Heart left ventricle (tissue), 16 donors: Measurements from ENCODE around the gene ERC1. TPM values are rescaled to one million over a fixed set of nuclear protein-coding genes. Genes with fewer than 3 reads are reported as not detected.
A peak's percentile ranks its signal among the peaks of the same experiment; 100 is the strongest.

Experiments used
- ATAC-seq, 4 donors: fragments of 200-7000 bp; cut with Tn5 transposase; one replicate each; pipeline ENCODE4 v1.9.1; 2020 to 2022; ENCODE audit warnings: moderate library complexity in 4 of 4, mild to moderate bottlenecking in 3 of 4, moderate number of reproducible peaks in 1 of 4
- DNase-seq, 5 donors: peaks; one replicate each; pipeline ENCODE4 v3.0.0-alpha.2; 2020
- H3K27ac ChIP-seq, 12 donors: fragments of 200-600 bp; sonication (generic) in 4 of 12; one replicate each; pipeline versions ENCODE4 v1.5.0 to v1.8.0; 2016 to 2022; ENCODE audit warnings: mild to moderate bottlenecking in 2 of 12
- H3K27me3 ChIP-seq, 9 donors: fragments of 200-600 bp; sonication (generic) in 2 of 9; one replicate each; pipeline versions ENCODE4 v1.5.1 to v1.8.0; 2016 to 2022; ENCODE audit warnings: mild to moderate bottlenecking in 3 of 9
- H3K36me3 ChIP-seq, 9 donors: fragments of 200-600 bp; sonication (generic) in 2 of 9; one replicate each; pipeline versions ENCODE4 v1.5.0 to v1.8.0; 2018 to 2022; ENCODE audit warnings: mild to moderate bottlenecking in 2 of 9
- H3K4me1 ChIP-seq, 12 donors: fragments of 200-600 bp; sonication (generic) in 4 of 12; one replicate each; pipeline versions ENCODE4 v1.5.0 to v1.8.0; 2016 to 2022; ENCODE audit warnings: mild to moderate bottlenecking in 3 of 12
- H3K4me3 ChIP-seq, 12 donors: fragments of 200-600 bp; sonication (generic) in 4 of 12; one replicate each; pipeline versions ENCODE4 v1.5.0 to v1.8.0; 2017 to 2022; ENCODE audit warnings: mild to moderate bottlenecking in 9 of 12, moderate library complexity in 4 of 12
- H3K9me3 ChIP-seq, 12 donors: fragments of 200-600 bp; sonication (generic) in 4 of 12; one replicate each; pipeline versions ENCODE4 v1.5.0 to v1.8.0; 2016 to 2022; ENCODE audit warnings: mild to moderate bottlenecking in 1 of 12
- CTCF ChIP-seq, 12 donors: fragments of 200-600 bp; sonication (generic) in 4 of 12; IDR thresholded peaks; one replicate each; pipeline versions ENCODE4 v1.5.0 to v1.8.0; 2018 to 2022; ENCODE audit warnings: antibody characterized with exemption in 12 of 12, mild to moderate bottlenecking in 5 of 12
- POLR2A ChIP-seq, 2 donors: fragments of 450-650 bp; IDR thresholded peaks; one replicate each; pipeline ENCODE4 v1.6.1; 2017; ENCODE audit warnings: antibody characterized with exemption in 2 of 2, mild to moderate bottlenecking in 2 of 2, moderate library complexity in 2 of 2
- WGBS, 4 donors: extraction: QIAGEN DNeasy Blood & Tissue Kit in 2 of 4; methylation state at CpG; one replicate each; pipeline versions ENCODE4 v1.1.5 to v1.1.7; 2013 to 2018; 5-methylcytosine and 5-hydroxymethylcytosine counted together
- intact Hi-C, 10 donors: fragments of 100-400 bp; cut with DNase I; formaldehyde crosslinking; loops; one replicate each; pipeline versions ENCODE4 v1.11.1 to v1.14.2; 2022
- polyA plus RNA-seq, 2 donors: library from polyadenylated mRNA; stranded (reverse); fragments of 200-250 nt; gene quantifications; one replicate each; pipeline ENCODE4 v1.2.3, GENCODE V29; 2013
- total RNA-seq, 9 donors: library from RNA; depleted of rRNA in 2 of 9; stranded (reverse); fragments of >200 nt in 2 of 9; fragmentation: NEBNext Ultra II Directional in 3 of 9; extraction: Animal tissue kit (Norgen Biotek cat#: 25700) in 3 of 9; gene quantifications; one replicate each; pipeline versions ENCODE4 v1.1.0 to v1.2.4, GENCODE V29; 2016 to 2023
- donor health status: ischemic (EF 13 %, LVEDD 7.1; RV severe dilation, severe dysfunction).
- donor health status: healthy with polysubstance abuse.
- donor health status: DM: no; HTN: yes; CAD: no.
- donor health status: DM: no; HTN: no; CAD: no.
- donor health status: ischemic (EF 25% LVEDD 6.9; RV normal size, moderate dysfunction).
- donor health status: ischemic (EF 25% LVEDD 5.7; RV mildly dilated, moderate dysfunction).
- donor health status: healthy.
- donor health status: DM: yes; HTN: yes; CAD: no.
- donor health status: ischemic (EF 35%, LVEDD 5.7; RV mildly dilated, moderate dysfunction).
- donor health status: nonischemic (EF 11% LVEDD 7.7; RV severe dilation, severe dysfunction).
- donor health status: DM: yes; HTN: yes; CAD: no.
- donor health status: PGD.
- donor health status: ischemic (EF 29% LVEDD 5.4; RV normal size, mild dysfunction).
- donor health status: nonischemic (EF 23%, LVEDD 6.1; RV moderate dilation, normal function).

ERC1 gene
- total and polyA plus RNA-seq, 11 donors, result 13.5 to 84.0 (median 47.9) TPM

GRCh38 chr12:1360441-1361210 lies 369.6 kb downstream of the ERC1 start:
- TF ChIP-seq CTCF (IDR thresholded peaks at IDR 0.05) (no peak), POLR2A (IDR thresholded peaks at IDR 0.05) (no peak)
- no peaks in the 10 kb centered on the region for H3K27me3 ChIP-seq
- ATAC-seq (no peak), DNase-seq (no peak)
- intact Hi-C loops, result no loop called here
- H3K36me3 ChIP-seq, result no peaks in the 10 kb centered on the region
- H3K4me1 ChIP-seq, result peaks cover 0 to 28% (median 4%) of the 10 kb centered on the region in 12 donors
- no peak overlapping the region for H3K4me3 ChIP-seq
- WGBS, 4 donors, result 72 to 80% (median 74%) methylated on average over 2 of the region's 2 CpGs
- H3K9me3 ChIP-seq, result no peaks in the 10 kb centered on the region
- no peak overlapping the region for H3K27ac ChIP-seq

- peak overlapping the region in 5 of 12 donors; percentile 0 to 29 (median 8) for H3K27ac ChIP-seq
Measured at GRCh38 chr12:1362143-1362662, 371.2 kb downstream of the ERC1 start.

GRCh38 chr12:1365703-1366102 lies 374.7 kb downstream of the ERC1 start:
- ATAC-seq, result no peak
- TF ChIP-seq CTCF (IDR thresholded peaks at IDR 0.05) (no peak), POLR2A (IDR thresholded peaks at IDR 0.05) (no peak)
- Histone ChIP-seq H3K4me3 (no peak overlapping the region), H3K27me3 (no peaks in the 10 kb centered on the region), H3K4me1 (peaks cover 0 to 44% (median 9%) of the 10 kb centered on the region in 12 donors), H3K9me3 (no peaks in the 10 kb centered on the region), H3K27ac (no peak overlapping the region), H3K36me3 (no peaks in the 10 kb centered on the region)
- 98 to 100% (median 98%) methylated on average over 1 of the region's 1 CpG for WGBS, 4 donors
- intact Hi-C loops, result no loop called here
- DNase-seq, result no peak

More at GRCh38 chr12:1362143-1362662, 371.2 kb downstream of the ERC1 start:
- TF ChIP-seq CTCF (IDR thresholded peaks at IDR 0.05) (no peak), POLR2A (IDR thresholded peaks at IDR 0.05) (no peak)
- H3K27me3 ChIP-seq, result no peaks in the 10 kb centered on the region
- no peak overlapping the region for H3K4me3 ChIP-seq
- ATAC-seq (peak; percentile 36 to 75 (median 54)), DNase-seq (no peak)
- intact Hi-C loops, result no loop called here
- peaks cover 0 to 35% (median 2%) of the 10 kb centered on the region in 12 donors for H3K4me1 ChIP-seq
- WGBS, 4 donors, result 52 to 64% (median 54%) methylated on average over 6 of the region's 6 CpGs
- H3K36me3 ChIP-seq, result no peaks in the 10 kb centered on the region
- no peaks in the 10 kb centered on the region for H3K9me3 ChIP-seq
